PC-3 (cell line): ENCODE data around the gene NFU1.

Source experiments
- CTCF ChIP-seq: fragments of 300-600 bp; sonication (generic); conservative IDR thresholded peaks from 2 replicates; pipeline ENCODE4 v1.5.1; 2017; ENCODE audit warnings: antibody characterized with exemption, low read depth, mild to moderate bottlenecking, low read length
- EZH2 ChIP-seq: fragments of 300-600 bp; sonication (generic); IDR thresholded peaks from one replicate; pipeline ENCODE4 v1.6.1; 2017; ENCODE audit warnings: antibody characterized with exemption, mild to moderate bottlenecking, low read length; ENCODE audit not compliant: unreplicated experiment
- EZH2phosphoT487 ChIP-seq: fragments of 300-600 bp; sonication (generic); IDR thresholded peaks from 2 replicates; pipeline ENCODE4 v1.6.1; 2018; ENCODE audit warnings: mild to moderate bottlenecking, antibody characterized with exemption, low read length, borderline replicate concordance

GRCh38 chr2:69461404-69461803, 24.2 kb upstream of the NFU1 start:
- TF ChIP-seq CTCF, result no peak
- no peak for TF ChIP-seq EZH2
- no peak for TF ChIP-seq EZH2phosphoT487
